ENCODE measurements around the gene NME7.
A peak's percentile ranks its signal among the peaks of the same experiment; 100 is the strongest.
"Not testable (repeated sequence)": the region's sequence is repeated elsewhere in the genome, so short reads cannot be mapped to it uniquely, and the experiment has no call there.

The NME7 gene, protein sequence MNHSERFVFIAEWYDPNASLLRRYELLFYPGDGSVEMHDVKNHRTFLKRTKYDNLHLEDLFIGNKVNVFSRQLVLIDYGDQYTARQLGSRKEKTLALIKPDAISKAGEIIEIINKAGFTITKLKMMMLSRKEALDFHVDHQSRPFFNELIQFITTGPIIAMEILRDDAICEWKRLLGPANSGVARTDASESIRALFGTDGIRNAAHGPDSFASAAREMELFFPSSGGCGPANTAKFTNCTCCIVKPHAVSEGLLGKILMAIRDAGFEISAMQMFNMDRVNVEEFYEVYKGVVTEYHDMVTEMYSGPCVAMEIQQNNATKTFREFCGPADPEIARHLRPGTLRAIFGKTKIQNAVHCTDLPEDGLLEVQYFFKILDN

GRCh38 chr1:169367686-169368405 lies at the start of gene NME7, which contains the start of gene BLZF1:
TSS of gene NME7 (minus strand) at chr1:169367797. CDS start at chr1:169367710, 87 bp downstream.
TSS of gene BLZF1 (plus strand) at chr1:169368195. CDS start at chr1:169369523, 1,328 bp downstream.
- DNase-seq, result peak; percentile 77 to 98

DNA sequence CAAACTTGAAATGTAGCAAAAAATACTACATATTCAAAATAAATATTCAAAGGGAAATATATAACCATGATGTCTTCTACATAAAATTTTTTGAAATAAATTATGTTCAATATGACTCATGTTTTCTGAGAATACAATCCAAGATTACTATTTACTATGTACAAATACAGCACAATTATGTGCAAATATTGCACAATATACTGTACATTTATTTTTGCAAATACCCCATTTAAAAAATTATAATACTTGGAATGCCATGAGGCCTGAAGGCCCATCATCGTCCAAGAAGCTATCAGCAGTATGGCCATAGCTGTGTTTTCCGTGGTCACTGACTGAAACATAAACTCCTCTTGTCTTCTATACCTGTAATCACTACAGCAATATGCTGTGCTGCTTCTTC lies 47.4 kb upstream of the NME7 start:
- no peak for DNase-seq

DNA sequence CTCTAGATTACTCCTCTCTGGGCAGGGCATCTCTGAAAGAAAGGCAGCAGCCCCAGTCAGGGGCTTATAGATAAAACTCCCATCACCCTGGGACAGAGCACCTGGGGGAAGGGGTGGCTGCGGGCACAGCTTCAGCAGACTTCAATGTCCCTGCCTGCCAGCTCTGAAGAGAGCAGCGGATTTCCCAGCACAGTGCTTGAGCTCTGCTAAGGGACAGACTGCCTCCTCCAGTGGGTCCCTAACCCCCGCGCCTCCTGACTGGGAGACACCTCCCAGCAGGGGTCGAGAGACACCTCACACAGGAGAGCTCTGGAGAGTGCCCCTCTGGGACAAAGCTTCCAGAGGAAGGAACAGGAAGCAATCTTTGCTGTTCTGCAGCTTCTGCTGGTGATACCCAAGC lies 40.7 kb upstream of the NME7 start:
- DNase-seq, result not testable (repeated sequence)

DNA sequence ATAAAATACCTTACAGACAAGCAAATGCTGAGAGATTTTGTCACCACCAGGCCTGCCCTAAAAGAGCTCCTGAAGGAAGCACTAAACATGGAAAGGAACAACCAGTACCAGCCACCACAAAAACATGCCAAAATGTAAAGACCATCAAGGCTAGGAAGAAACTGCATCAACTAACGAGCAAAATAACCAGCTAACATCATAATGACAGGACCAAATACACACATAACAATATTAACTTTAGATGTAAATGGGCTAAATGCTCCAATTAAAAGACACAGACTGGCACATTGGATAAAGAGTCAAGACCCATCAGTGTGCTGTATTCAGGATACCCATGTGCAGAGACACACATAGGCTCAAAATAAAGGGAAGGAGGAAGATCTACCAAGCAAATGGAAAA lies 35.0 kb upstream of the NME7 start:
- not testable (repeated sequence) for DNase-seq

- no peak for DNase-seq
Measured at GRCh38 chr1:169395955-169396354, 28.4 kb upstream of the NME7 start.

DNA sequence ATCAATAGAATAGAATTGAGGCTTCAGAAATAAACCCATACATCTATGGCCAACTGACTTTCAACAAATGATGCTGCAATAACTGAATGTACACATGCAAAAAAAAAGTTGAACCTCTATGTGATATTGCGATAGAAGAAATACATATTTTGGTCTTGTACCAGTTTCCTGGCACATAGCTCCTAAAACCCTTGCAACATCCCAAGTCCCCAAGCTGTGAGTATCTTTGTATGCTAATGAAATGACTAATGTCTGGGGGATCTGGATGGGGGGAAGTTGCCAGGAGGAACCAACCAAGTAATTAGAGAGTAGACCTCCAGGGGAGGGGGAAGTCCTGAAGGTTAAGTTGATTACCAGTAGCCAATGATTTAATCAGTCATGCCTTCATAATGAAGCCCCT lies 24.8 kb upstream of the NME7 start:
- no peak for DNase-seq

DNA sequence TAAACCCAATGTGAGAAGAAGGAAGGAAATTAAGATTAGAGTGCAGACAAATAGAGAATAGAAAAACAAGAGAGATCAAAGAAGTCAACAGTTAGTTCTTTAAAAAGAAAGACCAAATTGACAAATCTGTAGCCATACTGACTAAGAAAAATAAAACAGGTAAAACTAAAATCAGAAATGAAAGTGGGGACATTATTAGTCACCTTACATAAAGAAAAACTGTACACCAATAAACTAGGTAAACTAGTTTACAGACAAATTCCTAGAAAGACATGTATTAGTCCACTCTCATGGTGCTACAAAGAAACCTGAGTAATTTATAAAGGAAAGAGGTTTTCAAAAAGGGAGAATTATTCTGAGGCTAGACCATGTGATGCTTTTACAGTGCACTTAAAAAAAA lies 22.7 kb upstream of the NME7 start:
- no peak for DNase-seq

DNA sequence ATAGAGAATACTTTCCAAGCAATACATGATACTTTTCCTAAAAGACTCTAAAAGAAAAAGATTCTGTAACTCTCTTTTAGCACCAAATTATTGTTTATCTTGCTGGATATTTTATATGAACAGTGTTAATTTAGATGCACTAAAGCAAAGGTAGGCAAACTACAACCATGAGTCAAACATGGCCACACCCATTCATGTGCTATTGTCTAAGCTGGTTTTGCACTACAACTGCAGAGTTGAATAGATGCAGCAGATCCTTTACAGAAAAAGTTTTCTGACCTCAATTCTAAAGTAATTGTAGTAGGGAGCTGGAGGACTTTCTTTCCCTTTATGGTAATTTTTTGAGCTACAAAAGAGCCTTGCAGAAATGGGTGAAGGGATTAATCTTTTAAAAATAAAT lies 19.8 kb upstream of the NME7 start:
- DNase-seq, result no peak

- no peak for DNase-seq
Measured at GRCh38 chr1:169383449-169383848, 15.9 kb upstream of the NME7 start.

- no peak for DNase-seq
Measured at GRCh38 chr1:169381162-169381561, 13.6 kb upstream of the NME7 start.

- peak in 1 of 2 donors; percentile 61 for DNase-seq
Measured at GRCh38 chr1:169371404-169371803, 3.8 kb upstream of the NME7 start.

GRCh38 chr1:169368406-169368769 lies 791 bp upstream of the NME7 start:
- peak in 1 of 2 donors; percentile 50 for DNase-seq

- DNase-seq, result no peak
Measured at GRCh38 chr1:169367096-169367685, 406 bp downstream of the NME7 start.

DNA sequence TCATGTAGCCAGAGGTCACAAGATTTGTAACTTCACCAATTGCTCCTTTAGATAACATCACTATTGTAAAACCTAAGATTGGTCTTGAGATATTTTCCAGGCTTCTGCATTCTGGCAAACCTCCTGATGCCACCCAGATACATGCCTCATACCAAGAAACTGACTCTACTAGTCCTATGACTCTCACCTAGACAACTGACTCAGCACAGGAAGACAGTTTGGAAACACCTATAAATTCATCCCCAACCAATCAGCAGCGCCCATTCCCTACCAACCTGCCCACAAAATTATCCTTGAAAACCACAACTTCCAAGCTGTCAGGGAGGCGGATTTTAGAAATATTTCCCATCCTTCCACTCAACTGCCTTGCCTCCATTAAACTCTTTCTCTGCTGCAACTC lies 2.6 kb downstream of the NME7 start:
- no peak for DNase-seq

- DNase-seq, result no peak
Measured at GRCh38 chr1:169363046-169363730, 4.4 kb downstream of the NME7 start.

DNA sequence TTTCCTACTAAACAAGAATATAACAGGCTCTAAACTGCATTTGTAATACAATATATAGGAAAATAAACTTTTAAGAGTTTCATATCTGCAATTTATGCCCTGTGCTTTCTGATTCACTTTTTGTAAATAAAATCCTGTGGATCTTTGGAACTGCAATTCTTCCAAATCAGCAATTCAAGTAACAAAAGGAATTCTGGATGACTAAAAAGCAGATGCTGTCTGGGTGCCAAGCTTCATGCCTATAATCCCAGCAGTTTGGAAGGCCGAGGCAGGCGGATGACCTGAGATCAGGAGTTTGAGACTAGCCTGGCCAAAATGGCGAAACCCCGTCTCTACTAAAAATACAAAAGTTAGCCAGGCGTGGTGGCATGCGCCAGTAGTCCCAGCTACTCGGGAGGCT lies 6.3 kb downstream of the NME7 start:
- no peak for DNase-seq

- DNase-seq, result no peak
Measured at GRCh38 chr1:169360415-169360814, 7.2 kb downstream of the NME7 start.

GRCh38 chr1:169348383-169349036 lies 19.1 kb downstream of the NME7 start:
- DNase-seq, result peak in 1 of 2 donors; percentile 54

DNA sequence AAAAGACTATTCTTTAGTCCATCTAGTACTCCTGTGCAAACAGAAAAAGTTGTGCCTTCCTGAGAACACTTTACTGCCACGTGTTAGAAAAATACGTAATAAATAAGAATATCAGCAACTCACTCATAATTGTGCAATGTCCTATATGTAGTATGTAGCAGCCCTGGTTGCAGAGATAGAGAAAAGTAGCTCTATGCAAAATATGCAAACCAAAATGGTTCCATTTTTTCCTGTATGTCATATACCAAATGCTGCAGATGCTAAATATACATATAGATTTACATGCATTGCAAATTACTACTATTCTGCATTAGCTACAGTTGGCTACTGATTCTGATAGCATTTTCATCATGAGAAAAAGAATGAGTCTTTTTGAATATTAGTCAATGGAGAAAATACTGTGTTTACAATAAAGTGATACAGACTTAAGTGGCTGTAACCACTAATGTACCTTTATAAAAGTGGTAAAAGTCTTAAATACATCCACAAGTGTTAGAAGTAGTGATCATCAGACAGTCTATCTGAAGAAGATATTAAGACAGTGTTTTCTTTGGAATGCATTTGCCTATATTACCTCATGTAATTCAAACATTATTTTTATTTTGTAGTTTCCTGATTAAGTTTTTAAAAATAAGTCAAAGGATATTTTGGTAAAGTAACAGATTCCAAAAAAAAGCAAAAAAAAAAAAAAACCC lies 19.8 kb downstream of the NME7 start:
- DNase-seq, result no peak

DNA sequence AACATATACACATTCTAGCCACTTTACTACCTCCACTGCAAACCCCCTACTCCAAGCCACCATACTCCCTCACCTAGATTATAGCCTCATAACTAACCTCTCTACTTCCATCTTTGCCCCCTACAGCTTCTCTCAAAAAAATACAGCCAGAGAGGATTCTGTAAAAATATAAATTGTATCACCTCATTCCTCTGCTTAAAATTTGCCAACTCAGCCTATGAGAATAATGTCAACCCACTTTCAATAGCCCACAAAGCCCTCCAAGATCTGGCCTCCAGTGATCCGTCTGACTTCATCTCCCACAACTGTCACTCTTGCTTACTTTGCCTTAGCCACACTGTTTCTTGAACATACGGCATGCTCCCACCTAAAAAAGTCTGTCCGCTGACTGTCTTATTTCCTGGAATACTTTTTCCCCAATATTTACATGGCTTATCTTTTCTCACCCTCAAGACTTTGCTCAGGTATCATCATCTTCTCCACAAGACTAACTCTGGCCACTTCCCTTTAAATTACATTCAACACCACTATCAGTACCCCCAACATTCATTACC lies 21.5 kb downstream of the NME7 start:
- DNase-seq, result no peak

GRCh38 chr1:169345511-169345910 lies 22.1 kb downstream of the NME7 start:
- DNase-seq, result no peak

GRCh38 chr1:169342096-169342495 lies 25.5 kb downstream of the NME7 start:
- peak in 1 of 2 donors; percentile 46 for DNase-seq
